Hepatocyte (in vitro differentiated cells): ENCODE measurements around the gene FAM24B.

Experiments
- EZH2 ChIP-seq: fragments of 200-600 bp; sonication (generic); IDR thresholded peaks from 2 replicates; pipeline ENCODE4 v1.6.1; 2016; ENCODE audit warnings: antibody characterized with exemption, mild to moderate bottlenecking, borderline replicate concordance
- EZH2phosphoT487 ChIP-seq: fragments of 200-600 bp; sonication (generic); IDR thresholded peaks from one replicate; pipeline ENCODE4 v1.6.1; 2018; ENCODE audit warnings: antibody characterized with exemption, mild to moderate bottlenecking, low read depth, moderate library complexity; ENCODE audit not compliant: unreplicated experiment, severe bottlenecking
- TF ChIP-seq, protein P1 (sequence below): fragments of 200-600 bp; sonication (generic); IDR thresholded peaks from 2 replicates; pipeline ENCODE4 v1.5.1; 2016; ENCODE audit warnings: antibody characterized with exemption, mild to moderate bottlenecking; ENCODE audit not compliant: poor library complexity

DNA sequence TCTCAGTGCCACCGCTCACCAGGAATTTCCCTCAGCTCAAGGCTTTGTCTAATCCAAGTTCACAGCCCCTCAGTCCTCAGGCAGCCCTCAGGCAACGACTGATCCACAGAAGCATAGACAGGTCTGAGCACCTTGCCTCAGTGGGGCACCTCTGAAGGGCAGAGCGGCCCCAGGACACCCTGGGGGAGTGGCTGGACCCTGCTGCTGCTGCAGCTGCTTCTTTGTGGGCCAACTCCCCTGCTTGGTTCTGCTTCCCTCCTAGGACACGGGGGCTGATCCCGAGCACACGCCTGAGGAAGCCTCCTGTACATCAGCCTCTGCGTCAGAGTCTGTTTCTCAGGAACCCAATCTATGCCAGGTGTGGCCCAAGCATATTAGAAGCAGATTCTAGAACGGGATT, 49.9 kb downstream of the FAM24B start:
- TF ChIP-seq, protein P1, sequence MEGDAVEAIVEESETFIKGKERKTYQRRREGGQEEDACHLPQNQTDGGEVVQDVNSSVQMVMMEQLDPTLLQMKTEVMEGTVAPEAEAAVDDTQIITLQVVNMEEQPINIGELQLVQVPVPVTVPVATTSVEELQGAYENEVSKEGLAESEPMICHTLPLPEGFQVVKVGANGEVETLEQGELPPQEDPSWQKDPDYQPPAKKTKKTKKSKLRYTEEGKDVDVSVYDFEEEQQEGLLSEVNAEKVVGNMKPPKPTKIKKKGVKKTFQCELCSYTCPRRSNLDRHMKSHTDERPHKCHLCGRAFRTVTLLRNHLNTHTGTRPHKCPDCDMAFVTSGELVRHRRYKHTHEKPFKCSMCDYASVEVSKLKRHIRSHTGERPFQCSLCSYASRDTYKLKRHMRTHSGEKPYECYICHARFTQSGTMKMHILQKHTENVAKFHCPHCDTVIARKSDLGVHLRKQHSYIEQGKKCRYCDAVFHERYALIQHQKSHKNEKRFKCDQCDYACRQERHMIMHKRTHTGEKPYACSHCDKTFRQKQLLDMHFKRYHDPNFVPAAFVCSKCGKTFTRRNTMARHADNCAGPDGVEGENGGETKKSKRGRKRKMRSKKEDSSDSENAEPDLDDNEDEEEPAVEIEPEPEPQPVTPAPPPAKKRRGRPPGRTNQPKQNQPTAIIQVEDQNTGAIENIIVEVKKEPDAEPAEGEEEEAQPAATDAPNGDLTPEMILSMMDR = no peak
- no peak for TF ChIP-seq EZH2
- no peak for TF ChIP-seq EZH2phosphoT487
